ENCODE data around the gene BTBD10. TPM values are rescaled to one million over a fixed set of nuclear protein-coding genes. Genes with fewer than 3 reads are reported as not detected.

BTBD10 gene
- total RNA-seq, 1 donor from 2014 or later, result 26.4 TPM

- no peak for DNase-seq
- Histone ChIP-seq H3K36me3 (peaks cover 82% of the 10 kb centered on the region), H3K4me1 (peaks cover 13% of the 10 kb centered on the region), H3K27me3 (ENCODE audit: low read depth) (no peaks in the 10 kb centered on the region), H3K27ac (replicated peaks) (no peak overlapping the region), H3K4me3 (no peak overlapping the region), H3K9me3 (replicated peaks) (no peaks in the 10 kb centered on the region)
- intact Hi-C loops (cut with micrococcal nuclease), result no loop called here
- TF ChIP-seq CTCF (IDR thresholded peaks at IDR 0.05; ENCODE audit: borderline replicate concordance), result peak; percentile 72
Observed at GRCh38 chr11:13384908-13385640, 77.9 kb downstream of the BTBD10 start.

- intact Hi-C loops (cut with micrococcal nuclease), result no loop called here
- Histone ChIP-seq H3K4me3 (no peak overlapping the region), H3K4me1 (peaks cover 13% of the 10 kb centered on the region)
Observed at GRCh38 chr11:13382751-13383150, 80.3 kb downstream of the BTBD10 start.

GRCh38 chr11:13380731-13381130 is 82.3 kb downstream of the BTBD10 start:
- peaks cover 21% of the 10 kb centered on the region for H3K4me1 ChIP-seq
- no peak overlapping the region for H3K4me3 ChIP-seq
- DNase-seq, result no peak
- H3K27ac ChIP-seq (replicated peaks), result no peak overlapping the region
- no peaks in the 10 kb centered on the region for H3K27me3 ChIP-seq (ENCODE audit: low read depth)
- H3K9me3 ChIP-seq (replicated peaks), result no peaks in the 10 kb centered on the region
- TF ChIP-seq CTCF (IDR thresholded peaks at IDR 0.05; ENCODE audit: borderline replicate concordance), result no peak
- peaks cover 84% of the 10 kb centered on the region for H3K36me3 ChIP-seq
- intact Hi-C loops (cut with micrococcal nuclease), result no loop called here

More at GRCh38 chr11:13382751-13383150, 80.3 kb downstream of the BTBD10 start:
- H3K27me3 ChIP-seq (ENCODE audit: low read depth), result no peaks in the 10 kb centered on the region
- no peaks in the 10 kb centered on the region for H3K9me3 ChIP-seq (replicated peaks)
- TF ChIP-seq CTCF (IDR thresholded peaks at IDR 0.05; ENCODE audit: borderline replicate concordance), result no peak
- no peak for DNase-seq
- peaks cover 84% of the 10 kb centered on the region for H3K36me3 ChIP-seq
- no peak overlapping the region for H3K27ac ChIP-seq (replicated peaks)

GRCh38 chr11:13378316-13378715 is 84.7 kb downstream of the BTBD10 start:
- no peak for DNase-seq
- Histone ChIP-seq H3K9me3 (replicated peaks) (no peaks in the 10 kb centered on the region), H3K4me3 (no peak overlapping the region), H3K4me1 (peaks cover 8% of the 10 kb centered on the region), H3K27me3 (ENCODE audit: low read depth) (no peaks in the 10 kb centered on the region), H3K36me3 (peaks cover 96% of the 10 kb centered on the region), H3K27ac (replicated peaks) (no peak overlapping the region)
- intact Hi-C loops (cut with micrococcal nuclease), result no loop called here
- TF ChIP-seq CTCF (IDR thresholded peaks at IDR 0.05; ENCODE audit: borderline replicate concordance), result no peak

GRCh38 chr11:13376838-13377237 is 86.2 kb downstream of the BTBD10 start:
- DNase-seq, result no peak
- Histone ChIP-seq H3K4me3 (no peak overlapping the region), H3K9me3 (replicated peaks) (no peaks in the 10 kb centered on the region), H3K27ac (replicated peaks) (no peak overlapping the region), H3K27me3 (ENCODE audit: low read depth) (no peaks in the 10 kb centered on the region), H3K4me1 (peaks cover 8% of the 10 kb centered on the region), H3K36me3 (peaks cover 99% of the 10 kb centered on the region)
- intact Hi-C loops (cut with micrococcal nuclease), result no loop called here
- no peak for TF ChIP-seq CTCF (IDR thresholded peaks at IDR 0.05; ENCODE audit: borderline replicate concordance)
